K562 (cell line): ENCODE measurements around the gene AKAP3. TPM values are rescaled to one million over a fixed set of nuclear protein-coding genes. Genes with fewer than 3 reads are reported as not detected.

Experiments
- ATAC-seq: fragments of 200-7000 bp; cut with Tn5 transposase; 3 replicates; pipeline ENCODE4 v1.9.1; 2020; ENCODE audit warnings: moderate library complexity
- Bru-seq: library from RNA; stranded (reverse); fragments of 400-500 nt; gene quantifications from one replicate; lab custom pipeline; 2021; lab: Mats Ljungman, UMichigan
- BruChase-seq, 2 experiments: library from RNA; stranded (reverse); fragments of 400-500 nt; gene quantifications; one replicate each; lab custom pipeline; 2021; lab: Mats Ljungman, UMichigan
- BruUV-seq: library from RNA; stranded (reverse); fragments of 400-500 nt; replicated peaks from 2 replicates; lab custom pipeline; 2021; lab: Mats Ljungman, UMichigan
- CTCF ChIA-PET: fragments of 300-600 bp; formaldehyde crosslinking; extraction: SDS; loops from one replicate; lab custom pipeline; 2021; ENCODE audit warnings: low intra/inter-chr PET ratio; lab: Yijun Ruan, JAX
- POLR2A ChIA-PET: fragments of 300-600, 350-650 bp; sonication (Branson Sonifier 250); formaldehyde crosslinking; extraction: SDS; loops from one replicate; lab custom pipeline; 2021; ENCODE audit warnings: antibody characterized with exemption, inconsistent platforms; lab: Yijun Ruan, JAX
- DNase-seq, 4 experiments: peaks; one replicate each; pipeline versions ENCODE4 v3.0.0 to v3.0.0-alpha.2; 2011 to 2018; ENCODE audit warnings: low spot score in 3 of 4, mixed read lengths in 3 of 4; ENCODE audit errors: extremely low read depth in 1 of 4
- FAIRE-seq: peaks from 2 replicates; lab custom pipeline; 2011; peaks lifted over from hg19 to GRCh38; lab: Jason Lieb, UNC
- H2AFZ ChIP-seq: 2 replicates; pipeline ENCODE4 v1.6.0; 2011; ENCODE audit warnings: low read depth, low read length, control low read depth, inconsistent platforms
- H3K27ac ChIP-seq: fragments of 200-600 bp; 3 replicates; pipeline ENCODE4 v1.8.0; 2011; ENCODE audit warnings: low read depth, mild to moderate bottlenecking, control low read depth, inconsistent platforms, low read length, moderate library complexity, mixed read lengths; ENCODE audit errors: extremely low read depth
- H3K27me3 ChIP-seq, 2 experiments: fragments of 300-600 bp in 1 of 2; 2 replicates in 1 of 2; 3 replicates in 1 of 2; pipeline versions ENCODE4 v1.6.0 to v1.8.0; 2011; ENCODE audit warnings: inconsistent platforms in 2 of 2, low read length in 2 of 2, mild to moderate bottlenecking in 1 of 2, mixed read lengths in 1 of 2, moderate library complexity in 1 of 2; ENCODE audit not compliant: control insufficient read depth in 2 of 2, insufficient read depth in 2 of 2
- H3K36me3 ChIP-seq: fragments of 300-600 bp; 3 replicates; pipeline ENCODE4 v1.8.0; 2011; ENCODE audit warnings: mild to moderate bottlenecking, low read length, inconsistent platforms; ENCODE audit not compliant: control insufficient read depth, insufficient read depth
- H3K4me1 ChIP-seq, 2 experiments: fragments of 200-600 bp in 1 of 2; replicated peaks in 1 of 2; 2 replicates in 1 of 2; 3 replicates in 1 of 2; pipeline versions ENCODE4 v1.5.1 to v1.8.0; 2011; ENCODE audit warnings: inconsistent platforms in 2 of 2, low read length in 2 of 2, mild to moderate bottlenecking in 1 of 2, mixed read lengths in 1 of 2, moderate library complexity in 1 of 2; ENCODE audit not compliant: control insufficient read depth in 2 of 2, insufficient read depth in 2 of 2
- H3K4me2 ChIP-seq: 2 replicates; pipeline ENCODE4 v1.6.1; 2011; ENCODE audit warnings: low read length, control low read depth, inconsistent platforms, mixed read lengths; ENCODE audit not compliant: insufficient read depth
- H3K4me3 ChIP-seq: fragments of 200-600 bp; sonication (generic), shearing (Covaris generic); 2 replicates; pipeline ENCODE4 v1.5.1; 2016; ENCODE audit warnings: control low read depth, inconsistent platforms
- H3K79me2 ChIP-seq: fragments of 200-600 bp; 3 replicates; pipeline ENCODE4 v1.8.0; 2011; ENCODE audit warnings: low read length, inconsistent platforms; ENCODE audit not compliant: control insufficient read depth, insufficient read depth
- H3K9ac ChIP-seq, 2 experiments: 2 replicates each; pipeline versions ENCODE4 v1.6.0 to v1.6.1; 2011; ENCODE audit warnings: low read depth in 2 of 2, low read length in 2 of 2, control low read depth in 1 of 2, inconsistent platforms in 1 of 2, mild to moderate bottlenecking in 1 of 2, mixed read lengths in 1 of 2; ENCODE audit not compliant: insufficient read depth in 1 of 2
- H3K9me1 ChIP-seq: one replicate; pipeline ENCODE4 v1.6.0; 2011; ENCODE audit warnings: inconsistent platforms, mild to moderate bottlenecking, low read length, moderate library complexity; ENCODE audit not compliant: control insufficient read depth, insufficient read depth
- H3K9me3 ChIP-seq: replicated peaks from 2 replicates; pipeline ENCODE4 v1.5.1; 2011; ENCODE audit warnings: low read depth, low read length, inconsistent platforms; ENCODE audit not compliant: control insufficient read depth, insufficient read depth
- H4K20me1 ChIP-seq: replicated peaks from 2 replicates; pipeline ENCODE4 v1.6.1; 2011; ENCODE audit warnings: low read length, inconsistent platforms, mixed read lengths; ENCODE audit not compliant: control insufficient read depth, insufficient read depth
- ATF7 ChIP-seq: fragments of 450-650 bp; IDR thresholded peaks from 2 replicates; pipeline ENCODE4 v1.7.1; 2014; ENCODE audit warnings: mild to moderate bottlenecking, moderate library complexity
- C11orf30 ChIP-seq: fragments of 450-650 bp; IDR thresholded peaks from 2 replicates; pipeline ENCODE4 v1.6.1; 2016; ENCODE audit warnings: low read depth, mild to moderate bottlenecking
- CSDE1 ChIP-seq, 2 experiments: fragments of 450-650 bp; IDR thresholded peaks; 2 replicates each; pipeline ENCODE4 v1.6.1; 2016; ENCODE audit warnings: mild to moderate bottlenecking in 1 of 2
- EZH2 ChIP-seq: IDR thresholded peaks from 2 replicates; pipeline ENCODE4 v1.6.1; 2012; ENCODE audit warnings: low read depth, mild to moderate bottlenecking, inconsistent platforms, low read length, borderline replicate concordance
- HNRNPK ChIP-seq: fragments of 200-400 bp; formaldehyde crosslinking; IDR thresholded peaks from one replicate; pipeline ENCODE4 v1.6.1; 2018; ENCODE audit warnings: mild to moderate bottlenecking, low read depth, low read length; ENCODE audit not compliant: poor library complexity, severe bottlenecking
- JUN ChIP-seq, 2 experiments: sonication (generic) in 1 of 2; formaldehyde crosslinking in 1 of 2; IDR thresholded peaks; 2 replicates each; pipeline versions ENCODE4 v1.6.1 to v1.8.0; 2012 to 2022; ENCODE audit warnings: borderline replicate concordance in 2 of 2, mild to moderate bottlenecking in 2 of 2, improper control_type of control experiment in 1 of 2, low read depth in 1 of 2, low read length in 1 of 2, missing genetic modification reagents in 1 of 2
- KDM5B ChIP-seq: fragments of 200-600 bp; sonication (generic); IDR thresholded peaks from 2 replicates; pipeline ENCODE4 v1.6.1; 2012; ENCODE audit warnings: low read depth, mild to moderate bottlenecking, moderate library complexity, low read length, control low read depth, inconsistent platforms; ENCODE audit not compliant: insufficient replicate concordance
- PML ChIP-seq: IDR thresholded peaks from 2 replicates; pipeline ENCODE4 v1.6.1; 2012; ENCODE audit warnings: low read length, inconsistent platforms
- POLR2A ChIP-seq: fragments of 450-650 bp; conservative IDR thresholded peaks from 2 replicates; pipeline ENCODE4 v1.6.1; 2016
- POLR2B ChIP-seq: fragments of 450-650 bp; IDR thresholded peaks from 2 replicates; pipeline ENCODE4 v1.6.1; 2018; ENCODE audit warnings: low read depth; ENCODE audit not compliant: partially characterized antibody
- RBM14 ChIP-seq: fragments of 200-400 bp; formaldehyde crosslinking; IDR thresholded peaks from 2 replicates; pipeline ENCODE4 v1.6.1; 2018; ENCODE audit warnings: low read depth, mild to moderate bottlenecking, low read length, moderate library complexity, borderline replicate concordance; ENCODE audit not compliant: insufficient read depth
- RCOR1 ChIP-seq, 2 experiments: IDR thresholded peaks; 2 replicates each; pipeline ENCODE4 v1.6.1; 2012; ENCODE audit warnings: low read depth in 2 of 2, low read length in 2 of 2, borderline replicate concordance in 1 of 2, improper control_type of control experiment in 1 of 2
- SIX5 ChIP-seq, 2 experiments: IDR thresholded peaks; 2 replicates each; pipeline ENCODE4 v1.6.1; 2011; ENCODE audit warnings: low read length in 2 of 2, borderline replicate concordance in 1 of 2, low read depth in 1 of 2, mild to moderate bottlenecking in 1 of 2, moderate library complexity in 1 of 2; ENCODE audit not compliant: insufficient read depth in 1 of 2
- SMAD4 ChIP-seq: fragments of 250-450 bp; sonication (Bioruptor Pico); conservative IDR thresholded peaks from 2 replicates; pipeline ENCODE4 v1.8.0; 2021; ENCODE audit warnings: inconsistent platforms, mild to moderate bottlenecking, moderate library complexity
- ZFP1 ChIP-seq: fragments of 450-650 bp; formaldehyde crosslinking; IDR thresholded peaks from 2 replicates; pipeline ENCODE4 v1.4.0; 2020; ENCODE audit warnings: mild to moderate bottlenecking, mixed read lengths
- ZNF3 ChIP-seq: fragments of 250-450 bp; sonication (Bioruptor Pico); IDR thresholded peaks from 2 replicates; pipeline ENCODE4 v1.5.0; 2021; ENCODE audit warnings: mild to moderate bottlenecking, moderate library complexity
- WGBS: fragments of 100-300 bp; shearing (Covaris generic); methylation state at CpG from one replicate; pipeline ENCODE4 v1.1.6; 2016; ENCODE audit warnings: low coverage, mixed read lengths; ENCODE audit not compliant: insufficient coverage; ENCODE audit errors: missing lambda C conversion rate; 5-methylcytosine and 5-hydroxymethylcytosine counted together
- in situ Hi-C: fragments of 300-500 bp; cut with MboI; formaldehyde crosslinking; loops from 4 replicates; pipeline ENCODE4 v1.15.0; 2018; ENCODE audit warnings: inconsistent platforms, mixed read lengths
- intact Hi-C: fragments of 100-400 bp; cut with micrococcal nuclease; formaldehyde crosslinking; loops from 2 replicates; pipeline ENCODE4 v1.14.2; 2022
- long read RNA-seq, 3 experiments: library from polyadenylated mRNA in 2 of 3; library from RNA in 1 of 3; unstranded in 2 of 3; stranded (forward) in 1 of 3; transcript quantifications; one replicate each; pipeline ENCODE4 v2.0.0, GENCODE V29; 2019 to 2022
- polyA minus RNA-seq, 3 experiments: library from RNA; depleted of rRNA, polyadenylated mRNA; stranded (reverse); fragments of >200 nt; gene quantifications; 2 replicates each; pipeline ENCODE4 v1.2.3, GENCODE V29; 2011
- polyA plus RNA-seq, 8 experiments: library from polyadenylated mRNA; depleted of rRNA in 4 of 8; stranded (reverse) in 5 of 8; unstranded in 3 of 8; fragments of >200 nt; fragmentation: Nextera tagmentation in 2 of 8; fragmentation: Illumina TruSeq in 1 of 8; extraction: Ambion mirVana in 2 of 8; extraction: Trizol in 1 of 8; gene quantifications; 2 replicates each; pipeline versions ENCODE4 v1.2.1 to v1.2.3, GENCODE V29; 2011 to 2014; ENCODE audit warnings: inconsistent platforms in 1 of 8, missing spikeins in 1 of 8
- total RNA-seq, 7 experiments: library from RNA; depleted of rRNA in 6 of 7; stranded (reverse); fragments of >200 nt in 6 of 7; fragmentation: Illumina TruSeq in 2 of 7; extraction: Trizol in 2 of 7; gene quantifications; 2 replicates each; pipeline versions ENCODE4 v1.2.1 to v1.2.3, GENCODE V29; 2011 to 2021; ENCODE audit warnings: low replicate concordance in 1 of 7

The AKAP3 gene
- total RNA-seq (2011; cell fraction: chromatin; rRNA removed; ENCODE audit: low replicate concordance), result 1.9 and 3.1 TPM in 2 replicates
- 1.5 and 2.4 TPM in 2 replicates for total RNA-seq (2011; cell fraction: nucleolus; rRNA removed)
- total RNA-seq (2011; cell fraction: nucleoplasm; rRNA removed), result 2.9 and 3.3 TPM in 2 replicates
- 1.8 and 2.8 TPM in 2 replicates for total RNA-seq (2014; rRNA removed)
- total RNA-seq (2014; rRNA removed; fragmentation: Illumina TruSeq; extraction: Trizol), result 0.25 and 0.41 TPM in 2 replicates
- 0.33 and 0.34 TPM in 2 replicates for total RNA-seq (2015; rRNA removed; fragmentation: Illumina TruSeq; extraction: Trizol)
- 0.44 and 0.85 TPM in 2 replicates for total RNA-seq (2021)
- 0.45 and 0.46 TPM in 2 replicates for polyA plus RNA-seq (2011; rRNA removed)
- polyA plus RNA-seq (2011; cell fraction: cytosol; rRNA removed), result 0.21 and 0.28 TPM in 2 replicates
- 0.29 and 0.88 TPM in 2 replicates for polyA plus RNA-seq (2011; cell fraction: nucleus; rRNA removed)
- polyA plus RNA-seq (2012), result 0.28 and 0.40 TPM in 2 replicates
- polyA plus RNA-seq (2014; fragmentation: Illumina TruSeq; extraction: Trizol), result 0.43 and 0.48 TPM in 2 replicates
- polyA plus RNA-seq (2014; fragmentation: Nextera tagmentation; extraction: Ambion mirVana), result under 1 TPM; 0.17 to 0.31 TPM
- 0.64 and 1.2 TPM in 2 replicates for polyA plus RNA-seq (2014; rRNA removed)
- polyA minus RNA-seq (2011; rRNA and poly(A)+ RNA removed), result 0.95 and 1.5 TPM in 2 replicates
- not detected in 2 replicates for polyA minus RNA-seq (2011; cell fraction: cytosol; rRNA and poly(A)+ RNA removed)
- polyA minus RNA-seq (2011; cell fraction: nucleus; rRNA and poly(A)+ RNA removed), result 1.3 and 3.9 TPM in 2 replicates
- percentile 34 among the genes with signal in this experiment for Bru-seq, nascent RNA
- percentile 23 among the genes with signal in this experiment for BruChase-seq, experiment 1, labeled RNA remaining after a 2-hour chase
- percentile 26 among the genes with signal in this experiment for BruChase-seq, experiment 2, labeled RNA remaining after a 6-hour chase
- long read RNA-seq, experiment 1, partial matches to known transcripts, result 1 of 1 reads
- long read RNA-seq, experiment 1, other reads (novel, unspliced or antisense), result 0 of 1 reads
- long read RNA-seq, experiment 2, result 0 reads
- long read RNA-seq, experiment 3, result 0 reads

- Histone ChIP-seq H3K4me2 (peak within 1 kb of the TSS; percentile 83), H3K27ac (peak within 1 kb of the TSS; percentile 86), H3K4me3 (peak within 1 kb of the TSS; percentile 67), H3K9ac (peak within 1 kb of the TSS; percentile 89 to 91), H3K9me3 (no peaks in the 10 kb centered on the region), H3K79me2 (peaks cover 45% of the 10 kb centered on the region), H2AFZ (peak within 1 kb of the TSS; percentile 97), H4K20me1 (no peaks in the 10 kb centered on the region), H3K4me1 (no peaks in the 10 kb centered on the region; a peak in 2 of 5 replicates), H3K36me3 (peaks cover 13% of the 10 kb centered on the region; the same call in 1 of the 3 replicates), H3K27me3 (no peaks in the 10 kb centered on the region), H3K9me1 (no peaks in the 10 kb centered on the region)
- intact Hi-C loops, result loop anchor here (2.0 to 10.0 kb wide), 2 partner anchors 44 to 104 kb away; no protein-coding TSS in a partner anchor
- TSS peak; percentile 94 for BruUV-seq
- POLR2A ChIA-PET, result interaction anchor here (0.6 to 1.1 kb wide), 6 partner anchors 44 to 654 kb away, joined by 3 to 5 read pairs (median 3); partner anchors contain the start of gene CCND2
- ATAC-seq, result peak; percentile 96
- under 1% methylated on average over 36 of the region's 39 CpGs for WGBS
- peak; percentile 97 for FAIRE-seq
- in situ Hi-C loops, result no loop called here
- CTCF ChIA-PET, result no interaction called here
- DNase-seq, result peak; percentile 68 to 83 (median 70)
- TF ChIP-seq SIX5 (IDR thresholded peaks at IDR 0.05; ENCODE audit: borderline replicate concordance in 1 of 2, insufficient read depth in 1 of 2, low read depth in 1 of 2, low read length in 2 of 2), result peak; percentile 8 to 16; a peak in 1 of 4 replicates
- TF ChIP-seq ZFP1 (CRISPR knock-in tag), result no peak
- TF ChIP-seq HNRNPK, result no peak
- peak in 1 of 2 experiments; percentile 46; a peak in 1 of 4 replicates for TF ChIP-seq RCOR1 (IDR thresholded peaks at IDR 0.05; ENCODE audit: borderline replicate concordance in 1 of 2, low read depth in 2 of 2, low read length in 2 of 2)
- TF ChIP-seq SMAD4 (CRISPR knock-in tag), result 0 out of 2 replicates have a peak, but pooled peaks have one; percentile 18
- TF ChIP-seq POLR2A, result peak; percentile 90
- peak; percentile 68; the same call in 1 of the 2 replicates for TF ChIP-seq ATF7
- peak; percentile 93 for TF ChIP-seq C11orf30
- peak; percentile 59 for TF ChIP-seq PML
- peak in 1 of 2 experiments; percentile 35; a peak in 1 of 4 replicates for TF ChIP-seq CSDE1 (IDR thresholded peaks at IDR 0.05)
- no peak for TF ChIP-seq ZNF3 (CRISPR knock-in tag)
- TF ChIP-seq EZH2, result no peak
- 0 out of 2 replicates have a peak, but pooled peaks have one; percentile 10 for TF ChIP-seq JUN (IDR thresholded peaks at IDR 0.05; ENCODE audit: borderline replicate concordance, low read depth, low read length)
- no peak for TF ChIP-seq JUN (CRISPR knock-in tag; IDR thresholded peaks at IDR 0.05; ENCODE audit: borderline replicate concordance)
- TF ChIP-seq KDM5B, result peak; percentile 83
- TF ChIP-seq RBM14, result no peak
- peak; percentile 70 for TF ChIP-seq POLR2B
Observed at GRCh38 chr12:4648501-4649357, at the start of gene AKAP3, which contains the start of gene NDUFA9. Gene AKAP3 (minus strand): TSS chr12:4649051. CDS start chr12:4638196, 10,855 bp downstream. Gene NDUFA9 (plus strand): TSS chr12:4649114. CDS start chr12:4649127, 13 bp downstream.
